OCI-LY1 (cell line): Measurements from ENCODE around the gene CD79A.

ENCODE experiments used
- H2AFZ ChIP-seq: fragments of 200-600 bp; sonication (generic), shearing (Covaris generic); 2 replicates; pipeline ENCODE4 v1.6.0; 2014; ENCODE audit warnings: antibody characterized with exemption, mild to moderate bottlenecking, low read length
- H3F3A ChIP-seq: fragments of 200-600 bp; sonication (generic), shearing (Covaris generic); 2 replicates; pipeline ENCODE4 v1.6.0; 2014; ENCODE audit warnings: mild to moderate bottlenecking, antibody characterized with exemption, low read length, moderate library complexity; ENCODE audit not compliant: insufficient read depth
- H3K27ac ChIP-seq: fragments of 200-600 bp; sonication (generic); 2 replicates; pipeline ENCODE4 v1.5.1; 2014; ENCODE audit warnings: low read length, mixed run types, mild to moderate bottlenecking, low read depth; ENCODE audit not compliant: poor library complexity, severe bottlenecking
- H3K27me3 ChIP-seq: fragments of 200-600 bp; sonication (generic); 2 replicates; pipeline ENCODE4 v1.6.0; 2014; ENCODE audit warnings: antibody characterized with exemption, mild to moderate bottlenecking, low read length, moderate library complexity; ENCODE audit not compliant: insufficient read depth
- H3K36me3 ChIP-seq: fragments of 200-600 bp; sonication (generic); 2 replicates; pipeline ENCODE4 v1.6.1; 2014; ENCODE audit warnings: mild to moderate bottlenecking, antibody characterized with exemption, low read length, moderate library complexity, mixed read lengths; ENCODE audit not compliant: insufficient read depth
- H3K4me1 ChIP-seq: fragments of 200-600 bp; sonication (generic); 2 replicates; pipeline ENCODE4 v1.5.1; 2014; ENCODE audit warnings: mild to moderate bottlenecking, low read length, moderate library complexity; ENCODE audit not compliant: insufficient read depth, severe bottlenecking
- H3K4me2 ChIP-seq: fragments of 200-600 bp; sonication (generic), shearing (Covaris generic); 2 replicates; pipeline ENCODE4 v1.6.1; 2014; ENCODE audit warnings: low read length
- H3K4me3 ChIP-seq: fragments of 200-600 bp; sonication (generic); 2 replicates; pipeline ENCODE4 v1.5.1; 2014; ENCODE audit warnings: low read length, low read depth, mild to moderate bottlenecking, mixed read lengths; ENCODE audit not compliant: poor library complexity, severe bottlenecking
- H3K79me2 ChIP-seq: fragments of 200-600 bp; shearing (Covaris generic); 2 replicates; pipeline ENCODE4 v1.6.1; 2016; ENCODE audit warnings: mixed run types, low read length, mixed read lengths; ENCODE audit not compliant: insufficient read depth
- H3K9ac ChIP-seq: fragments of 200-600 bp; sonication (generic), shearing (Covaris generic); 2 replicates; pipeline ENCODE4 v1.6.1; 2014; ENCODE audit warnings: mild to moderate bottlenecking, low read length, mixed read lengths
- H3K9me2 ChIP-seq: fragments of 200-600 bp; sonication (generic), shearing (Covaris generic); 2 replicates; pipeline ENCODE4 v1.6.1; 2014; ENCODE audit warnings: low read depth, mild to moderate bottlenecking, low read length, mixed read lengths
- H3K9me3 ChIP-seq: fragments of 200-600 bp; shearing (Covaris generic); 2 replicates; pipeline ENCODE4 v1.6.1; 2014; ENCODE audit warnings: low read length, mixed read lengths
- H4K20me1 ChIP-seq: fragments of 200-600 bp; sonication (generic), shearing (Covaris generic); 2 replicates; pipeline ENCODE4 v1.6.0; 2016; ENCODE audit warnings: mild to moderate bottlenecking, low read length; ENCODE audit not compliant: insufficient read depth
- EZH2 ChIP-seq: fragments of 200-600 bp; sonication (generic), shearing (Covaris generic); IDR thresholded peaks from 2 replicates; pipeline ENCODE4 v1.8.0; 2017; ENCODE audit warnings: borderline replicate concordance, mixed run types, mild to moderate bottlenecking, antibody characterized with exemption, low read length, moderate library complexity, mixed read lengths
- TF ChIP-seq, protein P1 (sequence below): fragments of 200-600 bp; sonication (generic), shearing (Covaris generic); IDR thresholded peaks from 2 replicates; pipeline ENCODE4 v1.5.1; 2017; ENCODE audit warnings: mild to moderate bottlenecking, antibody characterized with exemption, low read length, moderate library complexity, mixed read lengths

CD79A gene

GRCh38 chr19:41910992-41911888, 34.2 kb downstream of the CD79A start:
- H3K79me2 ChIP-seq, result no peaks in the 10 kb centered on the region
- H3K9me3 ChIP-seq, result no peaks in the 10 kb centered on the region
- H3K9ac ChIP-seq, result no peak overlapping the region
- no peaks in the 10 kb centered on the region for H3F3A ChIP-seq
- no peak overlapping the region for H3K4me2 ChIP-seq
- H3K27ac ChIP-seq, result no peak overlapping the region
- H3K4me3 ChIP-seq, result no peak overlapping the region
- peaks cover 17% of the 10 kb centered on the region for H3K27me3 ChIP-seq
- H3K36me3 ChIP-seq, result peaks cover 23% of the 10 kb centered on the region
- no peaks in the 10 kb centered on the region for H3K4me1 ChIP-seq
- no peak overlapping the region for H2AFZ ChIP-seq
- TF ChIP-seq, protein P1, sequence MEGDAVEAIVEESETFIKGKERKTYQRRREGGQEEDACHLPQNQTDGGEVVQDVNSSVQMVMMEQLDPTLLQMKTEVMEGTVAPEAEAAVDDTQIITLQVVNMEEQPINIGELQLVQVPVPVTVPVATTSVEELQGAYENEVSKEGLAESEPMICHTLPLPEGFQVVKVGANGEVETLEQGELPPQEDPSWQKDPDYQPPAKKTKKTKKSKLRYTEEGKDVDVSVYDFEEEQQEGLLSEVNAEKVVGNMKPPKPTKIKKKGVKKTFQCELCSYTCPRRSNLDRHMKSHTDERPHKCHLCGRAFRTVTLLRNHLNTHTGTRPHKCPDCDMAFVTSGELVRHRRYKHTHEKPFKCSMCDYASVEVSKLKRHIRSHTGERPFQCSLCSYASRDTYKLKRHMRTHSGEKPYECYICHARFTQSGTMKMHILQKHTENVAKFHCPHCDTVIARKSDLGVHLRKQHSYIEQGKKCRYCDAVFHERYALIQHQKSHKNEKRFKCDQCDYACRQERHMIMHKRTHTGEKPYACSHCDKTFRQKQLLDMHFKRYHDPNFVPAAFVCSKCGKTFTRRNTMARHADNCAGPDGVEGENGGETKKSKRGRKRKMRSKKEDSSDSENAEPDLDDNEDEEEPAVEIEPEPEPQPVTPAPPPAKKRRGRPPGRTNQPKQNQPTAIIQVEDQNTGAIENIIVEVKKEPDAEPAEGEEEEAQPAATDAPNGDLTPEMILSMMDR, result no peak
- no peaks in the 10 kb centered on the region for H4K20me1 ChIP-seq
- H3K9me2 ChIP-seq, result no peaks in the 10 kb centered on the region

GRCh38 chr19:41911889-41912731, 35.0 kb downstream of the CD79A start:
- no peak for TF ChIP-seq EZH2
- TF ChIP-seq, protein P1, result no peak
- Histone ChIP-seq H4K20me1 (no peaks in the 10 kb centered on the region), H3K79me2 (no peaks in the 10 kb centered on the region), H3F3A (no peaks in the 10 kb centered on the region), H3K4me3 (no peak overlapping the region), H3K27ac (no peak overlapping the region), H3K36me3 (peaks cover 14% of the 10 kb centered on the region), H3K9me3 (no peaks in the 10 kb centered on the region), H3K9me2 (no peaks in the 10 kb centered on the region), H3K4me2 (no peak overlapping the region), H3K4me1 (no peaks in the 10 kb centered on the region), H3K27me3 (peaks cover 25% of the 10 kb centered on the region), H2AFZ (no peak overlapping the region), H3K9ac (no peak overlapping the region)

DNA sequence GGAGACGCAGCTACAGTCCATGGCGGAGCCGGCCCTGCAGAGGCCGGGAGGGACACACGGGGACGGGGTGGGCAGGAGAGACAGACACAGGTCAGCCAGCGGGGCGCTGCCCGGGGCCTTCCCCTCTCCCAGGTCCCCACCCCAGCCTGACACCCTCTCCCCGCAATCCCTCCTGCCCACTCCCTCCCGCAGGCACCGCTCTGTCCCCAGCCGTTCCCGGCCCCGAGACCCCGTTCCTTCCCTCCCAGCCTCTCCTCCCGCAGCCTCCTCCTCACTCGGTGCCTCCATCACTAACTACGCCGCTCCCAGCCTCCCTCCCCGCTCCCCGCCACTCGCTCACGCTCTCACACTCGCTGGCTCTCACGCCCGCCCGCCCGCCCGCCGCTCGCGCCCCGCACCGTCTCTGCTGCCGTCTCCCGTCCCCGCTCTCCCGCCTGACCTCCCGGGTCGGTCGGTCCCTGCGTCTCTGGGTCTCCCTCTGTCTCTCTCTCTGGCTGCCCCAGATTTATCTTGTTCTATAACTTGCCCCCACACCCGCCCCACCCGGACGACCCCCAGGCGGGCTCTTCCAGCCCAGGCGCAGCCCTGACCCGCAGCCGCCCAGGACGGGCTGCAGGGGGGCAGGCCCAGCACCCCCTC, 35.9 kb downstream of the CD79A start:
- peaks cover 26% of the 10 kb centered on the region for H3K27me3 ChIP-seq

More for the DNA sequence above, 35.9 kb downstream of the CD79A start:
- no peaks in the 10 kb centered on the region for H3K4me1 ChIP-seq
- no peak overlapping the region for H3K9ac ChIP-seq
- no peak overlapping the region for H3K4me3 ChIP-seq
- no peak overlapping the region for H3K4me2 ChIP-seq
- H3F3A ChIP-seq, result no peaks in the 10 kb centered on the region
- H3K36me3 ChIP-seq, result peaks cover 7% of the 10 kb centered on the region; the same call in 1 of the 2 replicates
- H3K79me2 ChIP-seq, result no peaks in the 10 kb centered on the region
- H3K9me2 ChIP-seq, result no peaks in the 10 kb centered on the region
- H3K9me3 ChIP-seq, result no peaks in the 10 kb centered on the region
- TF ChIP-seq EZH2, result no peak
- TF ChIP-seq, protein P1, result no peak
- no peak overlapping the region for H2AFZ ChIP-seq
- no peak overlapping the region for H3K27ac ChIP-seq
- H4K20me1 ChIP-seq, result no peaks in the 10 kb centered on the region
